DOHH2 (cell line): ENCODE measurements around the gene NIN.

Experiments used
- H3F3A ChIP-seq: fragments of 200-600 bp; sonication (generic), shearing (Covaris generic); 2 replicates; pipeline ENCODE4 v1.6.0; 2016; ENCODE audit warnings: antibody characterized with exemption, mild to moderate bottlenecking; ENCODE audit not compliant: control insufficient read depth, insufficient read depth
- H3K27ac ChIP-seq: fragments of 200-600 bp; sonication (generic); 2 replicates; pipeline ENCODE4 v1.5.1; 2014; ENCODE audit warnings: low read depth, mild to moderate bottlenecking, low read length, moderate library complexity
- H3K27me3 ChIP-seq: fragments of 200-600 bp; sonication (generic); 2 replicates; pipeline ENCODE4 v1.6.1; 2014; ENCODE audit warnings: mild to moderate bottlenecking, low read length, mixed read lengths; ENCODE audit not compliant: control insufficient read depth
- H3K36me3 ChIP-seq: fragments of 200-600 bp; sonication (generic); 2 replicates; pipeline ENCODE4 v1.6.1; 2014; ENCODE audit warnings: mild to moderate bottlenecking, low read length, moderate library complexity, mixed read lengths; ENCODE audit not compliant: control insufficient read depth
- H3K4me1 ChIP-seq: fragments of 200-600 bp; sonication (generic); 2 replicates; pipeline ENCODE4 v1.6.1; 2014; ENCODE audit warnings: mild to moderate bottlenecking, low read length, mixed read lengths; ENCODE audit not compliant: control insufficient read depth
- H3K4me2 ChIP-seq: fragments of 200-600 bp; sonication (generic); 2 replicates; pipeline ENCODE4 v1.6.0; 2014; ENCODE audit warnings: mild to moderate bottlenecking, low read length, moderate library complexity
- H3K4me3 ChIP-seq: fragments of 200-600 bp; sonication (generic); 2 replicates; pipeline ENCODE4 v1.5.1; 2014; ENCODE audit warnings: mild to moderate bottlenecking, low read length, mixed read lengths
- H3K79me2 ChIP-seq: fragments of 200-600 bp; sonication (generic); 2 replicates; pipeline ENCODE4 v1.6.1; 2014; ENCODE audit warnings: mild to moderate bottlenecking, low read length, mixed read lengths; ENCODE audit not compliant: control insufficient read depth
- H3K9me2 ChIP-seq: fragments of 200-600 bp; sonication (generic); replicated peaks from 2 replicates; pipeline ENCODE4 v1.6.1; 2014; ENCODE audit warnings: mild to moderate bottlenecking, low read length, mixed read lengths; ENCODE audit not compliant: control insufficient read depth
- H3K9me3 ChIP-seq: fragments of 200-600 bp; sonication (generic); 2 replicates; pipeline ENCODE4 v1.6.1; 2014; ENCODE audit warnings: antibody characterized with exemption, low read length, mixed read lengths; ENCODE audit not compliant: control insufficient read depth, insufficient read depth
- H4K20me1 ChIP-seq: fragments of 200-600 bp; sonication (generic); 2 replicates; pipeline ENCODE4 v1.6.0; 2014; ENCODE audit warnings: low read depth, mild to moderate bottlenecking, antibody characterized with exemption, low read length, moderate library complexity; ENCODE audit not compliant: control insufficient read depth, insufficient read depth
- CTCF ChIP-seq: fragments of 200-600 bp; sonication (generic); IDR thresholded peaks from one replicate; pipeline ENCODE4 v1.5.1; 2014; ENCODE audit warnings: antibody characterized with exemption, mild to moderate bottlenecking, low read depth, low read length; ENCODE audit not compliant: poor library complexity, severe bottlenecking
- EZH2phosphoT487 ChIP-seq: fragments of 200-600 bp; sonication (generic); IDR thresholded peaks from 2 replicates; pipeline ENCODE4 v1.6.1; 2017; ENCODE audit warnings: borderline replicate concordance, mild to moderate bottlenecking, antibody characterized with exemption, low read length, moderate library complexity, mixed read lengths

NIN gene

GRCh38 chr14:50871914-50872732, 41.2 kb upstream of the NIN start, which contains the start of gene ABHD12B:
ABHD12B (plus strand) TSS chr14:50872053; CDS start chr14:50872175, 122 bp downstream.
- Histone ChIP-seq H3K4me2 (no peak within 1 kb of the TSS), H3K27ac (no peak within 1 kb of the TSS), H3K9me3 (no peaks in the 10 kb centered on the region), H3K36me3 (no peaks in the 10 kb centered on the region), H3K4me1 (peaks cover 13% of the 10 kb centered on the region), H3K27me3 (peaks cover 35% of the 10 kb centered on the region), H3K9me2 (no peaks in the 10 kb centered on the region), H3K79me2 (no peaks in the 10 kb centered on the region), H3F3A (no peaks in the 10 kb centered on the region), H3K4me3 (no peak within 1 kb of the TSS), H4K20me1 (no peaks in the 10 kb centered on the region)
- TF ChIP-seq EZH2phosphoT487 (no peak), CTCF (no peak)

GRCh38 chr14:50871228-50871627, 40.3 kb upstream of the NIN start:
- TF ChIP-seq CTCF, result no peak
- no peak for TF ChIP-seq EZH2phosphoT487
- Histone ChIP-seq H3K27ac (no peak overlapping the region), H4K20me1 (no peaks in the 10 kb centered on the region), H3K9me2 (no peaks in the 10 kb centered on the region), H3K79me2 (no peaks in the 10 kb centered on the region), H3F3A (no peaks in the 10 kb centered on the region), H3K4me3 (no peak overlapping the region), H3K9me3 (no peaks in the 10 kb centered on the region), H3K27me3 (peaks cover 26% of the 10 kb centered on the region), H3K4me2 (no peak overlapping the region), H3K4me1 (peaks cover 13% of the 10 kb centered on the region), H3K36me3 (no peaks in the 10 kb centered on the region)

- no peaks in the 10 kb centered on the region for H4K20me1 ChIP-seq
- H3F3A ChIP-seq, result no peaks in the 10 kb centered on the region; the same call in 1 of the 2 replicates
- peaks cover 5% of the 10 kb centered on the region for H3K4me1 ChIP-seq
- H3K36me3 ChIP-seq, result no peaks in the 10 kb centered on the region
- no peak for TF ChIP-seq EZH2phosphoT487
- TF ChIP-seq CTCF, result no peak
- peaks cover 11% of the 10 kb centered on the region; the same call in 1 of the 2 replicates for H3K27me3 ChIP-seq
- H3K9me2 ChIP-seq, result no peaks in the 10 kb centered on the region
- no peak overlapping the region for H3K4me3 ChIP-seq
- H3K79me2 ChIP-seq, result no peaks in the 10 kb centered on the region
- no peaks in the 10 kb centered on the region for H3K9me3 ChIP-seq
- H3K27ac ChIP-seq, result no peak overlapping the region
- H3K4me2 ChIP-seq, result no peak overlapping the region
These were observed 34.6 kb upstream of the NIN start for GRCh38 chr14:50865391-50866076.
